ENCODE data around the gene UBR4. TPM values are rescaled to one million over a fixed set of nuclear protein-coding genes. Genes with fewer than 3 reads are reported as not detected.
"Not testable (repeated sequence)": the region's sequence is repeated elsewhere in the genome, so short reads cannot be mapped to it uniquely, and the experiment has no call there.

UBR4 gene
- total RNA-seq, 1 experiment from 2014 or later = 131 TPM

DNA sequence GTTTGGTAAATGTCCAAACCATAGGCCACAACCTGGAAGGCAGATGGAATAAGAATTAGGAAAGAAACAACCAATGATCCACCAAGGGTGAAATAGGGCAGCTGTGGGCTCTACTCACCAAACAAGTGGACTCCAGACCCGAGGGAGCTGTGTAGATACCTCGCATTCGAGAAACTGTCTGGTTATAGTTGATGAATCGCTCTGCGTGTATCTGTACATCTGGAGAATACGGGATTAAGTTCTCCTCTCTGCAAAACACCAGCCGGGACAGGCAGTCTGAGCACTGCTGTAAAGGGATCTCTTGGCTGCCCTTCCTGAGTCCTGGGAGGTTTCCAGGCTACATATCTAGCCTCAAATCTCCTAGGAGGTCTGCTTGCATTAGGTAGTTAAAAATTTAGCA lies 9.4 kb upstream of the UBR4 start:
- Mint-ChIP-seq H3K27me3 (ENCODE audit: low read depth) (no peaks in the 10 kb centered on the region), H3K4me3 (no peak overlapping the region), H3K4me1 (no peaks in the 10 kb centered on the region), H3K36me3 (ENCODE audit: insufficient read depth in 1 of 3, low read depth in 3 of 3) (peaks cover 26 to 82% (median 66%) of the 10 kb centered on the region in 3 experiments; a peak in 6 of 7 replicates), H3K27ac (peak overlapping the region in 1 of 3 experiments; percentile 35; a peak in 1 of 7 replicates), H3K9me3 (no peaks in the 10 kb centered on the region)
- Histone ChIP-seq H3K27ac (ENCODE audit: insufficient read length, low read depth, low read length) (no peak overlapping the region), H3K79me1 (ENCODE audit: insufficient read depth, low read depth, low read length, poor library complexity, severe bottlenecking) (no peaks in the 10 kb centered on the region), H2BK5ac (ENCODE audit: insufficient read length, low read length) (no peak overlapping the region), H4K8ac (replicated peaks; ENCODE audit: insufficient read length, low read depth, low read length) (no peak overlapping the region), H2BK12ac (ENCODE audit: insufficient read length, low read depth, low read length) (no peak overlapping the region), H2BK120ac (ENCODE audit: low read depth, low read length, poor library complexity, severe bottlenecking) (no peak overlapping the region), H3K4ac (ENCODE audit: low read depth, low read length) (no peak overlapping the region), H4K20me1 (ENCODE audit: control insufficient read depth, insufficient read depth, insufficient read length) (no peaks in the 10 kb centered on the region), H3K9me3 (ENCODE audit: control insufficient read depth, low read depth, low read length) (no peaks in the 10 kb centered on the region), H3K23ac (ENCODE audit: insufficient read length, low read depth, low read length) (no peak overlapping the region), H2AFZ (ENCODE audit: low read length) (no peak overlapping the region), H4K5ac (ENCODE audit: insufficient read length, low read depth, low read length) (no peak overlapping the region), H3K56ac (ENCODE audit: insufficient read length, low read depth, low read length) (no peak overlapping the region), H4K91ac (ENCODE audit: insufficient read length, low read depth, low read length) (no peak overlapping the region), H3K27me3 (ENCODE audit: insufficient read depth, low read length) (no peaks in the 10 kb centered on the region), H3K23me2 (ENCODE audit: insufficient read length, low read depth, low read length, poor library complexity, severe bottlenecking) (no peaks in the 10 kb centered on the region), H3K79me2 (ENCODE audit: insufficient read depth, low read length) (no peaks in the 10 kb centered on the region), H3K9ac (ENCODE audit: extremely low read depth, insufficient read length, low read length) (no peak overlapping the region), H3K4me2 (ENCODE audit: insufficient read depth, insufficient read length, low read length) (no peak overlapping the region), H3K4me1 (ENCODE audit: insufficient read depth, low read length) (no peaks in the 10 kb centered on the region), H2AK5ac (ENCODE audit: insufficient read length, low read length) (no peak overlapping the region), H3T11ph (ENCODE audit: low read length) (no peak overlapping the region), H3K18ac (ENCODE audit: insufficient read length, low read depth, low read length) (no peak overlapping the region), H3K14ac (ENCODE audit: insufficient read depth, low read length) (no peak overlapping the region), H2BK15ac (ENCODE audit: low read depth, low read length) (no peak overlapping the region), H2BK20ac (ENCODE audit: low read depth, low read length, poor library complexity, severe bottlenecking) (no peak overlapping the region)
- DNase-seq = no peak
- no CpG with 5 or more reads among the region's 7 CpGs for WGBS (ENCODE audit: extremely low coverage, insufficient read length, low lambda C conversion rate)
- TF ChIP-seq, protein P1, sequence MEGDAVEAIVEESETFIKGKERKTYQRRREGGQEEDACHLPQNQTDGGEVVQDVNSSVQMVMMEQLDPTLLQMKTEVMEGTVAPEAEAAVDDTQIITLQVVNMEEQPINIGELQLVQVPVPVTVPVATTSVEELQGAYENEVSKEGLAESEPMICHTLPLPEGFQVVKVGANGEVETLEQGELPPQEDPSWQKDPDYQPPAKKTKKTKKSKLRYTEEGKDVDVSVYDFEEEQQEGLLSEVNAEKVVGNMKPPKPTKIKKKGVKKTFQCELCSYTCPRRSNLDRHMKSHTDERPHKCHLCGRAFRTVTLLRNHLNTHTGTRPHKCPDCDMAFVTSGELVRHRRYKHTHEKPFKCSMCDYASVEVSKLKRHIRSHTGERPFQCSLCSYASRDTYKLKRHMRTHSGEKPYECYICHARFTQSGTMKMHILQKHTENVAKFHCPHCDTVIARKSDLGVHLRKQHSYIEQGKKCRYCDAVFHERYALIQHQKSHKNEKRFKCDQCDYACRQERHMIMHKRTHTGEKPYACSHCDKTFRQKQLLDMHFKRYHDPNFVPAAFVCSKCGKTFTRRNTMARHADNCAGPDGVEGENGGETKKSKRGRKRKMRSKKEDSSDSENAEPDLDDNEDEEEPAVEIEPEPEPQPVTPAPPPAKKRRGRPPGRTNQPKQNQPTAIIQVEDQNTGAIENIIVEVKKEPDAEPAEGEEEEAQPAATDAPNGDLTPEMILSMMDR (conservative IDR thresholded peaks at IDR 0.05) = no peak

DNA sequence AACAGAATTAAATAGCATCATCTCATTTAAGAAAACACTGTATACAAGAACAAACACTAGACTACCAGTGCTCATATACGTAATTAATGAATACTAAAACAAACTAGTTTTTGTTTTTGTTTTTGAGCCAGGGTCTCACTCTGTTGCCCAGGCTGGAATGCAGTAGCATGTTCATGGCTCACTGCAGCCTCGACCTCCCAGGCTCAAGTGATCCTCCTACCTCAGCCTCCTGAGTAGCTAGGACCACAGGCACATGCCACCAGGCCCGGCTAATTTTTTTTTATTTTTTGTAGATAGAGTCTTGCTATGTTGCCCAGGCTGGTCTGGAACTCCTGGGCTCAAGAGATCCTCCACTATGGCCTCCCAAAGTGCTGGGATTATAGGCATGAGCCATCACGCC lies 6.5 kb upstream of the UBR4 start:
- not testable (repeated sequence) for H3K9me3 Mint-ChIP-seq

More for the DNA sequence above, 6.5 kb upstream of the UBR4 start:
- not testable (repeated sequence) for H2AFZ ChIP-seq (ENCODE audit: low read length); H2AK5ac ChIP-seq (ENCODE audit: insufficient read length, low read length); H3K27me3 Mint-ChIP-seq (ENCODE audit: low read depth); H4K8ac ChIP-seq (replicated peaks; ENCODE audit: insufficient read length, low read depth, low read length); H3K4me2 ChIP-seq (ENCODE audit: insufficient read depth, insufficient read length, low read length); H3K4ac ChIP-seq (ENCODE audit: low read depth, low read length); H3K79me2 ChIP-seq (ENCODE audit: insufficient read depth, low read length); H4K20me1 ChIP-seq (ENCODE audit: control insufficient read depth, insufficient read depth, insufficient read length); H3K4me1 Mint-ChIP-seq; H4K5ac ChIP-seq (ENCODE audit: insufficient read length, low read depth, low read length); H3K4me3 Mint-ChIP-seq; H3K9me3 ChIP-seq (ENCODE audit: control insufficient read depth, low read depth, low read length); H3K27me3 ChIP-seq (ENCODE audit: insufficient read depth, low read length); H3K4me1 ChIP-seq (ENCODE audit: insufficient read depth, low read length); H3K23me2 ChIP-seq (ENCODE audit: insufficient read length, low read depth, low read length, poor library complexity, severe bottlenecking); H2BK15ac ChIP-seq (ENCODE audit: low read depth, low read length); H3K79me1 ChIP-seq (ENCODE audit: insufficient read depth, low read depth, low read length, poor library complexity, severe bottlenecking); H2BK120ac ChIP-seq (ENCODE audit: low read depth, low read length, poor library complexity, severe bottlenecking); H2BK20ac ChIP-seq (ENCODE audit: low read depth, low read length, poor library complexity, severe bottlenecking); H2BK12ac ChIP-seq (ENCODE audit: insufficient read length, low read depth, low read length); H3K27ac ChIP-seq (ENCODE audit: insufficient read length, low read depth, low read length); H3K14ac ChIP-seq (ENCODE audit: insufficient read depth, low read length); H3K18ac ChIP-seq (ENCODE audit: insufficient read length, low read depth, low read length); H3K23ac ChIP-seq (ENCODE audit: insufficient read length, low read depth, low read length); H3K56ac ChIP-seq (ENCODE audit: insufficient read length, low read depth, low read length); H2BK5ac ChIP-seq (ENCODE audit: insufficient read length, low read length); H4K91ac ChIP-seq (ENCODE audit: insufficient read length, low read depth, low read length); DNase-seq; H3T11ph ChIP-seq (ENCODE audit: low read length); H3K9ac ChIP-seq (ENCODE audit: extremely low read depth, insufficient read length, low read length)
- H3K36me3 Mint-ChIP-seq (ENCODE audit: insufficient read depth in 1 of 3, low read depth in 3 of 3) = peaks cover 13 to 66% (median 55%) of the 10 kb centered on the region in 3 experiments; a peak in 6 of 7 replicates
- peak overlapping the region in 1 of 3 experiments; percentile 27; a peak in 2 of 7 replicates for H3K27ac Mint-ChIP-seq
- WGBS (ENCODE audit: extremely low coverage, insufficient read length, low lambda C conversion rate) = no CpG with 5 or more reads among the region's 4 CpGs
